Mammary epithelial cell (primary cell): ENCODE data around the gene CERKL.

Experiments used
- EZH2 ChIP-seq: IDR thresholded peaks from 2 replicates; pipeline ENCODE4 v1.6.1; 2012; ENCODE audit warnings: low read length, inconsistent platforms, borderline replicate concordance
- TF ChIP-seq, protein P1 (sequence below), 2 donors: IDR thresholded peaks in 1 of 2; conservative IDR thresholded peaks in 1 of 2; 2 replicates each; pipeline ENCODE4 v1.5.1; 2011 to 2012; ENCODE audit warnings: inconsistent platforms in 2 of 2, low read length in 2 of 2, mild to moderate bottlenecking in 2 of 2, control low read depth in 1 of 2, low read depth in 1 of 2; ENCODE audit not compliant: insufficient read depth in 1 of 2; ENCODE audit errors: extremely low read depth in 1 of 2

DNA sequence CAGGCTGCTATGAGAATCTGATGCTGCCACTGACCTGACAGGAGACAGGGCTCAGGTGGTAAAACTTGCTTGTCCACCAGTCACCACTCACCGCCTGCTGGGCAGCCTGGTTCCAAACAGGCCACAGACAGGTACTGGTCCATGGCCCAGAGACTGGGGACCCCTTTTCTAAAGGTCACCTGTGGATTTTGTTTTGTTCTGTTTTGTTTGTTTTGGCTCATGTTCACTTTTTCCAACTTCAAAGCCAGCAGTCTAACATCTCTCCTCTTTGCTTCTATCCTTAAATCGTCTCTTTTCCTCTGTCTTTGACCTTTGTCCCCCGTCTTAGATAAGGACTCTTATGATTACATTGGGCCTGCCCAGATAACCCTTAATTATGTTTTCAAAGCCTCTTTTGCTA is 3.3 kb upstream of the CERKL start:
- TF ChIP-seq, protein P1, sequence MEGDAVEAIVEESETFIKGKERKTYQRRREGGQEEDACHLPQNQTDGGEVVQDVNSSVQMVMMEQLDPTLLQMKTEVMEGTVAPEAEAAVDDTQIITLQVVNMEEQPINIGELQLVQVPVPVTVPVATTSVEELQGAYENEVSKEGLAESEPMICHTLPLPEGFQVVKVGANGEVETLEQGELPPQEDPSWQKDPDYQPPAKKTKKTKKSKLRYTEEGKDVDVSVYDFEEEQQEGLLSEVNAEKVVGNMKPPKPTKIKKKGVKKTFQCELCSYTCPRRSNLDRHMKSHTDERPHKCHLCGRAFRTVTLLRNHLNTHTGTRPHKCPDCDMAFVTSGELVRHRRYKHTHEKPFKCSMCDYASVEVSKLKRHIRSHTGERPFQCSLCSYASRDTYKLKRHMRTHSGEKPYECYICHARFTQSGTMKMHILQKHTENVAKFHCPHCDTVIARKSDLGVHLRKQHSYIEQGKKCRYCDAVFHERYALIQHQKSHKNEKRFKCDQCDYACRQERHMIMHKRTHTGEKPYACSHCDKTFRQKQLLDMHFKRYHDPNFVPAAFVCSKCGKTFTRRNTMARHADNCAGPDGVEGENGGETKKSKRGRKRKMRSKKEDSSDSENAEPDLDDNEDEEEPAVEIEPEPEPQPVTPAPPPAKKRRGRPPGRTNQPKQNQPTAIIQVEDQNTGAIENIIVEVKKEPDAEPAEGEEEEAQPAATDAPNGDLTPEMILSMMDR (conservative IDR thresholded peaks at IDR 0.05 in 1 of 2, IDR thresholded peaks at IDR 0.05 in 1 of 2; ENCODE audit: extremely low read depth in 1 of 2, insufficient read depth in 1 of 2, low read depth in 1 of 2, low read length in 2 of 2) = no peak
- TF ChIP-seq EZH2 = no peak
